Smooth muscle cell (in vitro differentiated cells): ENCODE data around the gene NPAS3. TPM values are rescaled to one million over a fixed set of nuclear protein-coding genes. Genes with fewer than 3 reads are reported as not detected.

ENCODE experiments used
- DNase-seq: peaks from one replicate; lab custom pipeline; 2025; ENCODE audit not compliant: unreplicated experiment; lab: John Stamatoyannopoulos, UW
- H2AFZ ChIP-seq: fragments of 200-600 bp; sonication (generic); 2 replicates; pipeline ENCODE4 v1.6.0; 2016; ENCODE audit warnings: antibody characterized with exemption, low read depth, mild to moderate bottlenecking
- H3F3A ChIP-seq: fragments of 200-600 bp; sonication (generic); 2 replicates; pipeline ENCODE4 v1.6.0; 2017; ENCODE audit warnings: antibody characterized with exemption, low read depth
- H3K27ac ChIP-seq: fragments of 200-600 bp; sonication (generic); 2 replicates; pipeline ENCODE4 v1.5.1; 2016; ENCODE audit warnings: low read depth, mild to moderate bottlenecking
- H3K27me3 ChIP-seq: fragments of 200-600 bp; sonication (generic); 2 replicates; pipeline ENCODE4 v1.6.1; 2016; ENCODE audit warnings: low read depth, mild to moderate bottlenecking
- H3K36me3 ChIP-seq: fragments of 200-600 bp; sonication (generic); 2 replicates; pipeline ENCODE4 v1.5.1; 2016; ENCODE audit warnings: low read depth
- H3K4me1 ChIP-seq: fragments of 200-600 bp; sonication (generic); 2 replicates; pipeline ENCODE4 v1.5.1; 2016; ENCODE audit warnings: low read depth
- H3K4me2 ChIP-seq: fragments of 200-600 bp; sonication (generic); 2 replicates; pipeline ENCODE4 v1.6.0; 2016; ENCODE audit warnings: mild to moderate bottlenecking
- H3K4me3 ChIP-seq: fragments of 200-600 bp; sonication (generic); 2 replicates; pipeline ENCODE4 v1.5.1; 2016; ENCODE audit warnings: mild to moderate bottlenecking
- H3K79me2 ChIP-seq: fragments of 200-600 bp; sonication (generic); 2 replicates; pipeline ENCODE4 v1.6.0; 2016; ENCODE audit warnings: low read depth, mild to moderate bottlenecking
- H3K9ac ChIP-seq: fragments of 200-600 bp; sonication (generic); 2 replicates; pipeline ENCODE4 v1.6.0; 2016; ENCODE audit warnings: low read depth
- H3K9me3 ChIP-seq: fragments of 200-600 bp; sonication (generic); replicated peaks from 2 replicates; pipeline ENCODE4 v1.5.1; 2016; ENCODE audit warnings: low read depth
- H4K20me1 ChIP-seq: fragments of 200-600 bp; sonication (generic); 2 replicates; pipeline ENCODE4 v1.6.0; 2016; ENCODE audit warnings: low read depth
- CTCF ChIP-seq: fragments of 200-600 bp; sonication (generic); IDR thresholded peaks from 2 replicates; pipeline ENCODE4 v1.5.1; 2017; ENCODE audit warnings: borderline replicate concordance, mild to moderate bottlenecking, antibody characterized with exemption; ENCODE audit not compliant: insufficient read depth, poor library complexity, severe bottlenecking
- WGBS: methylation state at CpG from one replicate; pipeline ENCODE4 v1.1.7; 2016; ENCODE audit warnings: low lambda C conversion rate; 5-methylcytosine and 5-hydroxymethylcytosine counted together
- polyA plus RNA-seq: library from polyadenylated mRNA; unstranded; fragments of >200 nt; fragmentation: Nextera tagmentation; extraction: Ambion mirVana; gene quantifications from 2 replicates; pipeline ENCODE4 v1.2.1, GENCODE V29; 2016
- total RNA-seq: library from RNA; depleted of rRNA; stranded (reverse); fragments of >200 nt; gene quantifications from 2 replicates; pipeline ENCODE4 v1.2.3, GENCODE V29; 2014

The NPAS3 gene
- total and polyA plus RNA-seq, 2 experiments from 2014 or later: 0.79 to 2.0 TPM

GRCh38 chr14:33307691-33308251 is 369.1 kb downstream of the NPAS3 start:
- no peaks in the 10 kb centered on the region for H3K36me3 ChIP-seq
- no peak overlapping the region for H3K4me3 ChIP-seq
- H3F3A ChIP-seq: no peaks in the 10 kb centered on the region
- H3K4me2 ChIP-seq: no peak overlapping the region
- no peak for DNase-seq
- 86% methylated on average over 11 of the region's 11 CpGs for WGBS
- no peaks in the 10 kb centered on the region for H4K20me1 ChIP-seq
- H3K27ac ChIP-seq: no peak overlapping the region
- H3K9ac ChIP-seq: no peak overlapping the region
- H3K27me3 ChIP-seq: no peaks in the 10 kb centered on the region
- no peaks in the 10 kb centered on the region for H3K9me3 ChIP-seq
- H3K4me1 ChIP-seq: no peaks in the 10 kb centered on the region
- TF ChIP-seq CTCF: no peak
- H2AFZ ChIP-seq: no peak overlapping the region
- H3K79me2 ChIP-seq: no peaks in the 10 kb centered on the region

- 89% methylated on average over 4 of the region's 4 CpGs for WGBS
- H4K20me1 ChIP-seq: no peaks in the 10 kb centered on the region
- no peaks in the 10 kb centered on the region for H3K79me2 ChIP-seq
- no peaks in the 10 kb centered on the region for H3K4me1 ChIP-seq
- H3K4me3 ChIP-seq: no peak overlapping the region
- no peak overlapping the region for H3K4me2 ChIP-seq
- no peak overlapping the region for H3K27ac ChIP-seq
- no peaks in the 10 kb centered on the region for H3K9me3 ChIP-seq
- DNase-seq: no peak
- no peaks in the 10 kb centered on the region for H3K27me3 ChIP-seq
- H3F3A ChIP-seq: no peaks in the 10 kb centered on the region
- H3K9ac ChIP-seq: no peak overlapping the region
- H3K36me3 ChIP-seq: no peaks in the 10 kb centered on the region
- no peak for TF ChIP-seq CTCF
- H2AFZ ChIP-seq: no peak overlapping the region
Observed at GRCh38 chr14:33309106-33309505, 370.4 kb downstream of the NPAS3 start.

GRCh38 chr14:33315217-33315616 is 376.5 kb downstream of the NPAS3 start:
- no peaks in the 10 kb centered on the region for H3K9me3 ChIP-seq
- H4K20me1 ChIP-seq: no peaks in the 10 kb centered on the region
- H3K27ac ChIP-seq: no peak overlapping the region
- no peak for DNase-seq
- no peaks in the 10 kb centered on the region for H3K79me2 ChIP-seq
- H3K4me2 ChIP-seq: no peak overlapping the region
- no peak overlapping the region for H3K4me3 ChIP-seq
- no peaks in the 10 kb centered on the region for H3F3A ChIP-seq
- H2AFZ ChIP-seq: no peak overlapping the region
- no peak overlapping the region for H3K9ac ChIP-seq
- no peaks in the 10 kb centered on the region for H3K4me1 ChIP-seq
- WGBS: 89% methylated on average over 3 of the region's 3 CpGs
- TF ChIP-seq CTCF: no peak
- H3K27me3 ChIP-seq: no peaks in the 10 kb centered on the region
- H3K36me3 ChIP-seq: no peaks in the 10 kb centered on the region

GRCh38 chr14:33315721-33316120 is 377.0 kb downstream of the NPAS3 start:
- Histone ChIP-seq H4K20me1 (no peaks in the 10 kb centered on the region), H3K9ac (no peak overlapping the region), H3K4me3 (no peak overlapping the region), H3F3A (no peaks in the 10 kb centered on the region), H3K27me3 (no peaks in the 10 kb centered on the region), H2AFZ (no peak overlapping the region), H3K4me2 (no peak overlapping the region), H3K9me3 (no peaks in the 10 kb centered on the region), H3K36me3 (no peaks in the 10 kb centered on the region), H3K27ac (no peak overlapping the region), H3K79me2 (no peaks in the 10 kb centered on the region), H3K4me1 (no peaks in the 10 kb centered on the region)
- no peak for TF ChIP-seq CTCF
- WGBS: 85% methylated on average over 2 of the region's 2 CpGs
- DNase-seq: no peak
